HG03097 (cell line): ENCODE results near the gene DRD1.
A peak's percentile ranks its signal among the peaks of the same experiment; 100 is the strongest.

Source experiments
- ATAC-seq: cut with Tn5 transposase; IDR thresholded peaks from one replicate; pipeline ENCODE4 v1.9.1; 2021; ENCODE audit not compliant: unreplicated experiment, low FRiP score

DRD1 gene

GRCh38 chr5:175444060-175444904 lies at the start of gene DRD1:
Gene DRD1 (minus strand): TSS chr5:175444182. CDS start chr5:175443099, 1,083 bp downstream.
- no peak for ATAC-seq

- ATAC-seq = no peak
Measured at GRCh38 chr5:175493726-175494125, 49.7 kb upstream of the DRD1 start.

- no peak for ATAC-seq
Measured at GRCh38 chr5:175493260-175493659, 49.3 kb upstream of the DRD1 start.

- no peak for ATAC-seq
Measured at GRCh38 chr5:175491223-175491622, 47.2 kb upstream of the DRD1 start.

GRCh38 chr5:175489693-175490443 lies 45.9 kb upstream of the DRD1 start:
- ATAC-seq = no peak

- ATAC-seq = no peak
Measured at GRCh38 chr5:175487514-175488222, 43.7 kb upstream of the DRD1 start.

GRCh38 chr5:175485631-175486030 lies 41.6 kb upstream of the DRD1 start:
- no peak for ATAC-seq

GRCh38 chr5:175484829-175485228 lies 40.8 kb upstream of the DRD1 start:
- no peak for ATAC-seq

GRCh38 chr5:175484322-175484721 lies 40.3 kb upstream of the DRD1 start:
- ATAC-seq = no peak

- no peak for ATAC-seq
Measured at GRCh38 chr5:175483337-175483736, 39.4 kb upstream of the DRD1 start.

- ATAC-seq = no peak
Measured at GRCh38 chr5:175479125-175479881, 35.3 kb upstream of the DRD1 start.

- ATAC-seq = peak; percentile 91
Measured at GRCh38 chr5:175478384-175479124, 34.6 kb upstream of the DRD1 start, which contains the start of gene SFXN1. Gene SFXN1 (plus strand): TSS chr5:175478560. CDS start chr5:175492104, 13,544 bp downstream.

GRCh38 chr5:175478008-175478383 lies 34.0 kb upstream of the DRD1 start:
- no peak for ATAC-seq

- ATAC-seq = no peak
Measured at GRCh38 chr5:175477440-175477839, 33.5 kb upstream of the DRD1 start.

GRCh38 chr5:175475248-175475647 lies 31.3 kb upstream of the DRD1 start:
- no peak for ATAC-seq

GRCh38 chr5:175472378-175472777 lies 28.4 kb upstream of the DRD1 start:
- ATAC-seq = no peak

- no peak for ATAC-seq
Measured at GRCh38 chr5:175471628-175472027, 27.6 kb upstream of the DRD1 start.

- ATAC-seq = no peak
Measured at GRCh38 chr5:175471196-175471595, 27.2 kb upstream of the DRD1 start.

- ATAC-seq = no peak
Measured at GRCh38 chr5:175470781-175471180, 26.8 kb upstream of the DRD1 start.

GRCh38 chr5:175469916-175470315 lies 25.9 kb upstream of the DRD1 start:
- ATAC-seq = no peak
